Ishikawa (cell line): ENCODE measurements around the gene HTR3A.

Experiments
- EP300 ChIP-seq: IDR thresholded peaks from 2 replicates; pipeline ENCODE4 v1.6.1; 2012; ENCODE audit warnings: borderline replicate concordance
- TAF1 ChIP-seq: IDR thresholded peaks from 2 replicates; pipeline ENCODE4 v1.6.1; 2012; ENCODE audit warnings: low read depth, mild to moderate bottlenecking

DNA sequence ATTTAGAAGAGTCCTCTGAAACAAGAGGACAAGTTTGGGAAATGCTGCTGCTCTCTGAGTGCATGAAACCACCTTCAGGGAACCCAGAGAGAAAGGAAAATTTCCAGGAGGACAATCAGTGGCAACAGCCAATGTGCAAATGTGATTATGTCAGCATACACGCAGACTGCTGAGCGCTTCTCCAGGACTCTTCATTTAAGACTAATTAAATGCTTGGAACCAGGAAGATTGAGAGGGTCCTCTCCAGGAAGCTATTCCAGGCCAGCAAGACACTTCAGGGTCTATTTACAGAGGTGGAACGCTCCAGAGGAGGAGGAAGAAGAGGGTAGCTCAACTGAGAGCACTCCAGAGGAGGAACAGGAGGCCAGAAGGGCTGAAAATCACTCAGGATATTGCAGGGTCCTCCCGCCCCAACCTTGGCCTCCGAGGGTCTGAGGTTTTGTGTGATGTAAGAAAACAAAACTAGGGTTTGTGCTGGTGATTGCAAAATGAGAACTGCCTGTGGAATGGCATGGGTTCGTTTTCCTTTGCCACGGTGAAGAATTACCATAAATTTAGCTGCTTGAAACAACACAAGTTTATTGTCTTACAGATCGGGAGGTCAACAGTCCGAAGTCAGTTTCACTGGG lies 14.1 kb upstream of the HTR3A start:
- TF ChIP-seq TAF1 (no peak), EP300 (no peak)
